ENCODE data around the gene KREMEN1.

Gene KREMEN1

GRCh38 chr22:29209624-29209929, 136.7 kb downstream of the KREMEN1 start:
- DNase-seq: no peak

GRCh38 chr22:29211066-29211465, 138.2 kb downstream of the KREMEN1 start:
- no peak for DNase-seq

- no peak for DNase-seq
These were observed 138.6 kb downstream of the KREMEN1 start for GRCh38 chr22:29211466-29211865.

- no peak for DNase-seq
These were observed 139.9 kb downstream of the KREMEN1 start for GRCh38 chr22:29212743-29213142.

GRCh38 chr22:29213493-29213892, 140.7 kb downstream of the KREMEN1 start:
- DNase-seq: no peak

GRCh38 chr22:29214232-29214631, 141.4 kb downstream of the KREMEN1 start:
- DNase-seq: no peak

- DNase-seq: no peak
These were observed 142.4 kb downstream of the KREMEN1 start for GRCh38 chr22:29215012-29215860.

- DNase-seq: no peak
These were observed 143.4 kb downstream of the KREMEN1 start for GRCh38 chr22:29216011-29216872.

- no peak for DNase-seq
These were observed 144.2 kb downstream of the KREMEN1 start for GRCh38 chr22:29216873-29217666.

Measured in NCI-H446 treated with DMSO at 0.1 percent for 48 hours (cell line).